Measurements from ENCODE around the gene DHX30. TPM values are rescaled to one million over a fixed set of nuclear protein-coding genes. Genes with fewer than 3 reads are reported as not detected.
A peak's percentile ranks its signal among the peaks of the same experiment; 100 is the strongest.

Gene DHX30
- total RNA-seq, 1 donor from 2014 or later: 70.9 TPM

GRCh38 chr3:47804577-47804976, 1.6 kb downstream of the DHX30 start:
- H3K27ac ChIP-seq: no peak overlapping the region
- H3K9ac ChIP-seq: no peak overlapping the region
- TF ChIP-seq CTCF (IDR thresholded peaks at IDR 0.05) (no peak), EZH2phosphoT487 (IDR thresholded peaks at IDR 0.05) (no peak), EZH2 (IDR thresholded peaks at IDR 0.05) (no peak)
- no peak overlapping the region for H2AFZ ChIP-seq (replicated peaks)
- no peaks in the 10 kb centered on the region for H3K9me3 ChIP-seq (ENCODE audit: low read depth)
- Mint-ChIP-seq H3K36me3 (peaks cover 5% of the 10 kb centered on the region), H3K9me3 (no peaks in the 10 kb centered on the region), H3K27ac (peak overlapping the region; percentile 81), H3K4me1 (peaks cover 29% of the 10 kb centered on the region), H3K4me3 (peak overlapping the region; percentile 95), H3K27me3 (ENCODE audit: insufficient read depth, low read depth) (peaks cover 5% of the 10 kb centered on the region)
- no peaks in the 10 kb centered on the region for H3K36me3 ChIP-seq
- DNase-seq (ENCODE audit: low spot score): no peak
- peaks cover 59% of the 10 kb centered on the region for H3K79me2 ChIP-seq (ENCODE audit: low read depth)
- peaks cover 12% of the 10 kb centered on the region for H3K4me1 ChIP-seq
- H3F3A ChIP-seq (ENCODE audit: low read depth): peaks cover 32% of the 10 kb centered on the region
- peaks cover 4% of the 10 kb centered on the region for H4K20me1 ChIP-seq (ENCODE audit: low read depth)
- H3K4me3 ChIP-seq: peak overlapping the region; percentile 98
- H3K27me3 ChIP-seq: no peaks in the 10 kb centered on the region
- peak overlapping the region; percentile 96 for H3K4me2 ChIP-seq

GRCh38 chr3:47813551-47814177, 10.7 kb downstream of the DHX30 start:
- peak overlapping the region; percentile 88 for H3K27ac Mint-ChIP-seq

GRCh38 chr3:47817609-47818008, 14.7 kb downstream of the DHX30 start:
- H3K79me2 ChIP-seq (ENCODE audit: low read depth): peaks cover 5% of the 10 kb centered on the region
- no peak overlapping the region for H3K27ac Mint-ChIP-seq
- H3K9me3 ChIP-seq (ENCODE audit: low read depth): no peaks in the 10 kb centered on the region
- no peak overlapping the region for H3K4me3 ChIP-seq
- H3K4me1 ChIP-seq: no peaks in the 10 kb centered on the region
- no peaks in the 10 kb centered on the region for H3K36me3 ChIP-seq
- H3K27ac ChIP-seq: no peak overlapping the region
- H3K9ac ChIP-seq: no peak overlapping the region
- no peak overlapping the region for H3K4me3 Mint-ChIP-seq
- H3K4me1 Mint-ChIP-seq: no peaks in the 10 kb centered on the region
- H2AFZ ChIP-seq (replicated peaks): no peak overlapping the region
- no peaks in the 10 kb centered on the region for H3K9me3 Mint-ChIP-seq
- no peak overlapping the region for H3K4me2 ChIP-seq
- H4K20me1 ChIP-seq (ENCODE audit: low read depth): peaks cover 10% of the 10 kb centered on the region
- TF ChIP-seq EZH2 (IDR thresholded peaks at IDR 0.05) (no peak), CTCF (IDR thresholded peaks at IDR 0.05) (no peak), EZH2phosphoT487 (IDR thresholded peaks at IDR 0.05) (no peak)
- no peak for DNase-seq (ENCODE audit: low spot score)
- peaks cover 3% of the 10 kb centered on the region for H3F3A ChIP-seq (ENCODE audit: low read depth)
- peaks cover 22% of the 10 kb centered on the region for H3K36me3 Mint-ChIP-seq
- no peaks in the 10 kb centered on the region for H3K27me3 ChIP-seq
- H3K27me3 Mint-ChIP-seq (ENCODE audit: insufficient read depth, low read depth): peaks cover 2% of the 10 kb centered on the region

More at GRCh38 chr3:47813551-47814177, 10.7 kb downstream of the DHX30 start:
- Histone ChIP-seq H3K4me3 (no peak overlapping the region), H3F3A (ENCODE audit: low read depth) (no peaks in the 10 kb centered on the region), H2AFZ (replicated peaks) (no peak overlapping the region), H3K27me3 (no peaks in the 10 kb centered on the region), H3K9ac (no peak overlapping the region), H3K9me3 (ENCODE audit: low read depth) (no peaks in the 10 kb centered on the region), H3K36me3 (peaks cover 9% of the 10 kb centered on the region), H4K20me1 (ENCODE audit: low read depth) (peaks cover 10% of the 10 kb centered on the region), H3K79me2 (ENCODE audit: low read depth) (peaks cover 19% of the 10 kb centered on the region), H3K27ac (no peak overlapping the region), H3K4me1 (no peaks in the 10 kb centered on the region), H3K4me2 (no peak overlapping the region)
- TF ChIP-seq EZH2 (IDR thresholded peaks at IDR 0.05) (no peak), CTCF (IDR thresholded peaks at IDR 0.05) (no peak), EZH2phosphoT487 (IDR thresholded peaks at IDR 0.05) (no peak)
- peaks cover 2% of the 10 kb centered on the region for H3K27me3 Mint-ChIP-seq (ENCODE audit: insufficient read depth, low read depth)
- H3K4me3 Mint-ChIP-seq: no peak overlapping the region
- H3K9me3 Mint-ChIP-seq: no peaks in the 10 kb centered on the region
- H3K36me3 Mint-ChIP-seq: peaks cover 24% of the 10 kb centered on the region
- DNase-seq (ENCODE audit: low spot score): no peak
- no peaks in the 10 kb centered on the region for H3K4me1 Mint-ChIP-seq

Measured in neural progenitor cell (in vitro differentiated cells).